Activated CD4-positive, alpha-beta T cell treated with anti-CD3 and anti-CD28 coated beads for 24 hours (primary cell): ENCODE measurements around the gene IL21R.
A peak's percentile ranks its signal among the peaks of the same experiment; 100 is the strongest.
"Not testable (repeated sequence)": the region's sequence is repeated elsewhere in the genome, so short reads cannot be mapped to it uniquely, and the experiment has no call there.

Source experiments
- DNase-seq, 2 donors: peaks; one replicate each; pipeline ENCODE4 v3.0.0-alpha.2; 2020; ENCODE audit warnings: low read depth in 2 of 2

The IL21R gene

DNA sequence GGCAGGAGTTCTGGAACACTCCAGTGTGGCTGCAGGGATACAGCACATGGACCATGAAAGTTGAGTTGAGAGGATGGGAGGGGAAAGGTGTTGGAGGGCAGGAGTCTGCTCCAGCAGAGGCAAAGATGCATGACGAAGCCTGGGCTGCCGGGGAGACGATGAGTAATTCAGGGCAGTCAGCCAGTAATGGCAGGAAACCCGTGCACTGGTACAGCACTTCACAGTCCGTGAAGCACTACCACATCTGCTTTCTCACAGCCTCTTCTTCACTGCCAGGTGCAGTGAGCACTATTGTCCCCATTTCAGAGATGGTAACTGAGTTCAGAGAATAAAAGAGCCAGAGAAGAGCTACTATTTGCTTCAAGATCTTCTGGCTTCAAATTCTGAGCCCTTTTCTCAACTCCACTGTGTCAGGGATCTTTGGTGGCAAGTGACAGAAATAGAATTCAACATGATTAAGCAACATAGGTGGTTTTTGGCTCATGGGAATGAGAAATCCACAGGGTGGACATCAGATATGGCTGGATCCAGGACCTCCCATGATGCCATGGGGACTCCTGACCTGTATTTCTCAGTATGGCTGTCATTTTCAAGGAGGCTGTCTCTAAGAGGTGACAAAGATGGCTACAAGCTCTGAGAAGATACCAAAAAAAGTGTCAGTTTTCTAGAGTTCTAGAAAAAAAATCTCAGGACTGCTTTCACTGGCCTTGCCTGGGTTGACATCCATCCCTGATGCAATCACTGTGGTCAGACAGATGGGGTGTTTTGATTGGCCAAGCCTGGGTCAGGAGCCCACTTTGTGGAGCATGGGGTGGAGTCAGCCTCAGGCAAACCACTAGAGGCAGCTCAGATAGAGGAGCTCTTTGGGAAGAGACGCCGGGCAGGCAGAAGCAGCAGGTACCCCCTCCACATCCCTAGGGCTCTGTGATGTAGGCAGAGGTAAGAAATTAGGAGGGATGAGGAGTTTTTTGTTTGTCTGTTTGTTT is 24.7 kb downstream of the IL21R start:
- DNase-seq, result peak in 1 of 2 donors; percentile 64

- DNase-seq, result no peak
These were observed 25.6 kb downstream of the IL21R start for GRCh38 chr16:27427538-27427937.

GRCh38 chr16:27428026-27428785 is 26.2 kb downstream of the IL21R start:
- no peak for DNase-seq

DNA sequence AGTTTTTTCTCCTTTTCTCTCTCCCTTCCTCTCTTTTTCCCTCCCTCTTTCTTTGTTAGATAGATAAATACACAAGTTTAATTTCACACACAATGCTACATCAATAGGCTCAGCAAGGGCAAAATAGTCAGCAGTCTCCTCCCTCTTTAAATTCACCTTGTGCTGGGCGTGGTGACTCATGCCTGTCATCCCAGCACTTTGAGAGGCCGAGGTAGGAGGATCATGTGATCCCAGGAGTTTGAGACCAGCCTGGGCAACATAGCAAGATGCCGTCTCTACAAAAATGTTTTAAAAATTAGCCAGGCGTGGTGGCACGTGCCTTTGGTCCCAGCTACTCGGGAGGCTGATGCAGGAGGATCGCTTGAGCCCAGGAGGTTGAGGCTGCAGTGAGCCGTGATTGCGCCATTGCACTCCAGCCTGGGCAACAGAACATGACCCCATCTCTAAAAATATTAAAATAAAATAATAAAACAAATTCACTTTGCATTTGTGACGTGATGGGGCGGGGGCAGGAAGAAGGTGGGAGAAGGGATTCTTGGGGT is 27.4 kb downstream of the IL21R start:
- DNase-seq, result no peak

GRCh38 chr16:27429981-27430441 is 28.0 kb downstream of the IL21R start:
- no peak for DNase-seq

DNA sequence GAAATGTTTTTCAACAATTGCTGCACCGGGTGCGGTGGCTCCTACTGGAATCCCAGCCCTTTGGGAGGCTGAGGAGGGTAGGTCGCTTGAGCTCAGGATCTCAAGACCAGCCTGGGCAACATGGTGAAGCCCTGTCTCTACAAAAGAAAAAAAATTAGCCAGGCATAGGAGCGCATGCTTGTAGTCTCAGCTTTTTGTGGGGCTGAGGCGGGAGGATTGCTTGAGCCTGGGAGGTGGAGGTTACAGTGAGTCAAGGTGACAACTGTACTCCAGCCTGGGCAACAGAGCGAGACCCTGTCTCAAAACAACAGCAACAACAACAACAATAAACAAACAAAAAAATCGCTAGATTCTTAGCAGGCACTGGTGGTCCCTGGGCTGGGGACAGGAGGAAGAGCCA is 28.5 kb downstream of the IL21R start:
- DNase-seq, result no peak

GRCh38 chr16:27430923-27431484 is 29.0 kb downstream of the IL21R start:
- DNase-seq, result no peak

GRCh38 chr16:27431773-27432532 is 30.0 kb downstream of the IL21R start:
- no peak for DNase-seq

DNA sequence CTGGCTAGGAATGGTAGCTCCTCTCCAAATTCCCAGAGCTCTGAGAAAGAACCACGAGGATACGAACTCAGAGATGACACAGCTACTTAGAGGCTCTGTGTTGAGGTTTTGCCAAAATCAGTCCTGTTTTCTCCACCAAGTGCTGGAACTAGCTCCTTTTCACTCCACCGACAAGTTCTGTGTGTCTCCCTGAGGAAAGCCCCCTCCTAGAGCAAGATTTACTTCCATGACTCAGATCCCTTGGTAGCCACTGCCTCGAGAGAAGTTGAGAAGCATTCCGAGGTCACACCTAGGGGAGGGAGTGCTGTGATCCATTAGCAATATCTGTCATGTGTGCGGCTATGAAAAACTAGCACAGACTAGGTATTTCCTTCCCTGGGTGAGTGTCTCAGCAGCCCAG is 30.6 kb downstream of the IL21R start:
- no peak for DNase-seq

GRCh38 chr16:27433191-27433590 is 31.2 kb downstream of the IL21R start:
- DNase-seq, result not testable (repeated sequence)

GRCh38 chr16:27433636-27434035 is 31.7 kb downstream of the IL21R start:
- DNase-seq, result no peak

- DNase-seq, result no peak
These were observed 32.4 kb downstream of the IL21R start for GRCh38 chr16:27434141-27435051.

DNA sequence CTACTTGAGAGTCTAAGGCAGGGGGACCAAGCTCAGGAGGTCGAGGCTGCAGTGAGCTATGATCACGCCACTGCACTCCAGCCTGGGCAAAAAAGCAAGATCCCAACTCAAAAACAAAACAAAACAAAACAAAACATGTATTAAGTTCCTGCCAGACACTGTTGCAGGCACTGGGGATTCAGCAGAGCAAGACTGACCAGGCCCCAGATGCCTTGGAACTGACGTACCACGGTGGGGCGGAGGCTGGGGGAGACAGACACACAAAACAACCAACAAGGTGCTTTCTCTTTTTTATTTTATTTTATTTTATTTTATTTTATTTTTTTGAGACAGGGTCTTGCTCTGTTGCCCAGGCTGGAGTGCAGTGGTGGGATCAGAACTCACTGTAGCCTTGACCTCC is 33.2 kb downstream of the IL21R start:
- not testable (repeated sequence) for DNase-seq

GRCh38 chr16:27436065-27436464 is 34.1 kb downstream of the IL21R start:
- no peak for DNase-seq

DNA sequence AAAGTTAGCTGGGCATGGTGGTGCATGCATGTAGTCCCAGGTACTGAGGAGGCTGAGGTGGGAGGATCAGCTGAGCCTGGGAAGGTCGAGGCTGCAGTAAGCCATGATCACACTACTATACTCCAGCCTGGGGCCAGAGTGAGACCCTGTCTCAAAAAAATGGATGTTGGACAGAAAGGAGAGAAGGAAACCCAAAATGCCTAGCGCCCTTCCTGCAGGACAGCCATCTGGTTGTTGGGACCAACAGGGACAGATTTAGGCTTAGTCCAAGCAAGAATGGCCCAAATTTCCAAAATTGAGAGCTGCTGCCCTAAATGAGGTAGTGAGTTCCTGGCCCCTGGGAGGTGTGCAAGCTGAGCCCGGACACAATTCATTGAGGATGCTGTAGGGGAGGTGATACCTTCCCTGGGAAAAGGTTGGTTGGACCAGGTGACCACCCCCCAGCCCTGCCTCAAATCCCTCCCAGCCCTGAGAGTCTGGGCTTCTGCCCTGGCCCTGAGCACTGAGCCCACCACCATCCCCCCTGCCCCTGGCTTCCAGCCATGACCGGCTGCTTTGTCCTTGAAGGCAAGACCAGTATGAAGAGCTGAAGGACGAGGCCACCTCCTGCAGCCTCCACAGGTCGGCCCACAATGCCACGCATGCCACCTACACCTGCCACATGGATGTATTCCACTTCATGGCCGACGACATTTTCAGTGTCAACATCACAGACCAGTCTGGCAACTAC is 35.1 kb downstream of the IL21R start:
- no peak for DNase-seq

DNA sequence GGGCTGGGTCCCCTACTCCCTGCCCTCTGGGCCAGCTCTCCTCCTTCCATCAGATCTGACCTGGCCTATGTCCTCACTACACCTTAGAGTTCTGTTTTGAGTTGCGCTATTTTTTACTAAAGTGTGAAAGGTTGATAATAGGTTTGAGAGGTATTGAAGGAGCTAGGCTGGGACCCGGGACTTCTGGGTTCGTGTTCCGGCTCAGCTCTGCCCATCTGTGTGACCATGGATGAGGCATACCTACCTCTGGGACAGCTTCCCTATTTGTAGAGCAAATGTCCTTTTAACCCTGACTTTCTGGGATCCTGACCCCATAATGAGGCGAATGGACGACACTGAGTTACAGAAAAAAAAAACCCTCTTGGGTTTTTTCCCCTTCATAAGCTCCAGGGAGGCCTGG is 36.0 kb downstream of the IL21R start:
- no peak for DNase-seq

- DNase-seq, result no peak
These were observed 37.5 kb downstream of the IL21R start for GRCh38 chr16:27439271-27440018.

GRCh38 chr16:27441276-27441675 is 39.3 kb downstream of the IL21R start:
- DNase-seq, result no peak

- DNase-seq, result no peak
These were observed 40.0 kb downstream of the IL21R start for GRCh38 chr16:27441998-27442397.
